GM04503 (cell line): ENCODE data around the gene NDUFAF5.
A peak's percentile ranks its signal among the peaks of the same experiment; 100 is the strongest.

Experiments
- DNase-seq: peaks from one replicate; pipeline ENCODE4 v3.0.0-alpha.2; 2012; ENCODE audit warnings: low read depth

The NDUFAF5 gene

GRCh38 chr20:13778827-13779226 is 6.0 kb upstream of the NDUFAF5 start:
- DNase-seq: no peak

DNA sequence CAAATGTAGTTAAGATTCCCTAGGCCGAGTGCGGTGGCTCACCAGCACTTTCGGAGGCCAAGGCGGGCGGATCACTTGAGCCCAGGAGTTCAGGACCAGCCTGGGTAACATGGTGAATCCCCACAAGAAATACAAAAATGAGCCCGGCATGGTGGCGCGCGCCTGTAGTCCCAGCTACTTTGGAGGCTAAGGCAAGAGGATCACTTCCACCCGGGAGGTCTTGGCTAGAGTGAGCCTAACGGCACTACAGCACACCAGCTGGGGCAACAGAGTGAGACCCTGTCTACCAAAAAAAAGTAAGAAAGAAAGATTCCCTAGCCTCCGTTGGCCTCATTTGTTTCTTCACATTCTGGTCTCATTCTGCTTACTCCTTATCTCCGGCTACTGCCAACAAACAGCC is 1.3 kb upstream of the NDUFAF5 start:
- no peak for DNase-seq

DNA sequence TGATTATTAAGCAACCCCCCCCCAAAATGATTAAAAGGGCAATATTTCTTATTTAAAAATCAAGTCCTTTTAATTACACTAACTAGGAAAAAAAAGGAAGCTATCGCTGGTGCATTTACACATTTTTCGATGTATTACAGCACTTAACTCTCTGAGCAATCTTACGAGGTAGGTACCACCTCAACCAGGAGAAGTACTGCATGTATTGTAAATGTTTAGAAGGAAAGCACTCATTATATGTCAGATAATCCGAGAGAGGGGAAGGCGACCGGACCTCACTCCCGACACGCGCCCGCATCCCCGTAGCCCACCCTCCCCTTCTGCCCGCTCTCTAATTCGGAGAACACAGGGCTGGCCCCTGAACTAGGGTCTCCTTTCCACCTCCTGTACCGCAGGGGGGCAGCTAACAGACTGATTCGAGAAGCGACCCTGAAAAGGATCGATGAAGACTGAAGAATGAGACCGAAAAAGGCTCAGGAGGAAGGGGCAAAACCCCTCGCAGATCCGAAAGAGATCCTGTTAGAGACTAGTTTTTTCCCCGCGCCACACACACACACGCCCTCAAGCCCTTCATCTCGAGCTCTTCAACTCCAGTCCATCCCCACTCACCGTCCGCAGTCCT is 446 bp upstream of the NDUFAF5 start:
- DNase-seq: no peak

DNA sequence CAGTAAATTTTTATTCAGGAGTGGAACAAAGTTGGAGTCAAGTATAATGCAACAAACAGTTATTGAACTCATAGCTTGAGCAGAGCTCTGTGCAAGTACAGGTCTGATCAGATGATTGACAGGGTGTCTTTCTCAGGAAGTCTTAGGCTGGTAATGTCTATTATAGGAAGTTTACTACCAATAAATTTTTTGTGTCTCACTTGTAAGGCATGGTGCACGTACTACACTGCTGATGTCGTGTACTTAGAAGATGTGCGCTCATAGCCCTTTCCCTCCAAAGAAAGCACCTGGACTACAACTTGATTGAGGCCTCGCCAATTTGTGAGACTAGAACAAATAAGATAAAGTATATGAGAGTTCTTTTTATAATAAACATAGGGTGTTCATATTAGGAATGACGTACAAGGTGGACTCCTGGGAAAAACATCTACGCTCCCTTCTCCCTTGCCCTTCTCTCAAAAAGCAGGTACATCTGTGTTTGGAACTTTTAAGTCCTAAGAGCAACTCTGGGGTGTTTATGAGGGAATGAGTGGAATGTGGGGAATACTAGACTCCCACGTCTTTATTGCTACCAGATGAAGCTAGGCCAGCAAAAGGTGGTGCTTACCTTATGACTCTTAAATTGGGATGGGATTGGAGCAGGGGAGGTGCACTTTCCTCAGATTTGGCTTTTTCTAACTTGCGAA is 1.5 kb downstream of the NDUFAF5 start:
- DNase-seq: no peak

GRCh38 chr20:13788167-13788834 is 3.5 kb downstream of the NDUFAF5 start:
- DNase-seq: no peak

- DNase-seq: no peak
Measured at GRCh38 chr20:13790708-13791107, 5.9 kb downstream of the NDUFAF5 start.

- DNase-seq: no peak
Measured at GRCh38 chr20:13791540-13792459, 7.0 kb downstream of the NDUFAF5 start.

GRCh38 chr20:13793001-13793400 is 8.2 kb downstream of the NDUFAF5 start:
- DNase-seq: no peak

- DNase-seq: no peak
Measured at GRCh38 chr20:13794667-13795066, 9.8 kb downstream of the NDUFAF5 start.

DNA sequence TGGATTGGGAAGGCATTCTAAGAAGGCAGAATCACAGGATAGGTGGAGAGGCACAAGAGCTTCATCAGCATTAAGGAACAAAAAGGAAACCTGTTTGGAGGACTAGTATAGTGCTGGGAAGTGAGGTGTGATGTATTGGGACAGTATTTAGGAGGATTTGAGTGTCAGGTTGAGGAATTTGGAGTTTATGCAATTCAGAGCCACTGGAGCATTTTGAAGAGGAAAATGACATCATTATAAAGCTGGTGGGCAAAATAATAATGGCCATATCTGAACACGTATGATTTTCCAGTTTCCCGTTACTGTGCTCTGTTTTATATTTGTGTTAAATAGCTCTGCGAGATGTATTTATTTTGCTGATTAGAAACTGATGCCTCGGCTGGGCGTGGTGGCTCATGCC is 14.2 kb downstream of the NDUFAF5 start:
- DNase-seq: no peak

DNA sequence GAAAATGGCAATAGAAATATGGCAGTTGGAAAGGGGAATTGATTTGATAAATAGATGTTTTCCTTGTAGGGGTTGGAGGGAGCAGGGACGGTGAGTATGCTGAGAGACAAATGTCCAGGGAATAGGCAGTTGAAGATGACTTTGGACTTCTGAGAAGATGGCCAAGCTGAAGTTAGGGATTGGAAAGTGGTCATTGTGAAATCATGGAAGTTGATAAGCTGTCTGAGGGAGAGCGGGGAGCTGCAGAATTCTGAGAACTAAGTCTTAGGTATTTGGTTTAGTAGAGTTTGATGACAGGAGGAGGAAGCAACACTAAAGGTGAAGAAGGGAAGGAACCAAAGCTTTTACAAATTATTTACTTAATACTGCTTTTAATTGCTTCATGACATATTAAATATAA is 15.1 kb downstream of the NDUFAF5 start:
- no peak for DNase-seq

GRCh38 chr20:13800728-13801134 is 15.9 kb downstream of the NDUFAF5 start:
- peak; percentile 65 for DNase-seq

- DNase-seq: no peak
Measured at GRCh38 chr20:13809373-13809772, 24.5 kb downstream of the NDUFAF5 start.

DNA sequence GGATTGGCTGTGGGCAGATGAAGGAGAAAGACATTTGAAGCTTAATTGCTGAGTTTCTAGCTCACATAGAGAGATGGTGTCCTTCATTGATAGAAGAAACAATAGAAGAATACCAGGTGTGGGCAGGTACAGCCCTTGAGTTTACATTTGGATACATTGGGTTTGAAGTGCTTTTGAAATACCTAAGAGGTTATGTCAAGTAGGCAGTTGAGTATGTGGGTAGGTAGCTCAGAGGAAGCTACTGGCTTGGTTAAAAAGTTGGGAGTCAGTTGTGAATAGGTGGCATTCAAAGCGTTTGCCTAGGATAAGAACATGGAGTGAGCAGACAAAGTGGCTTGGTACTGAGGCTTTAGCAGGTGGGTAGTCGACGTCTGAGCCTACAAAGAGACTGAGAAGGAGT is 25.0 kb downstream of the NDUFAF5 start:
- DNase-seq: no peak

DNA sequence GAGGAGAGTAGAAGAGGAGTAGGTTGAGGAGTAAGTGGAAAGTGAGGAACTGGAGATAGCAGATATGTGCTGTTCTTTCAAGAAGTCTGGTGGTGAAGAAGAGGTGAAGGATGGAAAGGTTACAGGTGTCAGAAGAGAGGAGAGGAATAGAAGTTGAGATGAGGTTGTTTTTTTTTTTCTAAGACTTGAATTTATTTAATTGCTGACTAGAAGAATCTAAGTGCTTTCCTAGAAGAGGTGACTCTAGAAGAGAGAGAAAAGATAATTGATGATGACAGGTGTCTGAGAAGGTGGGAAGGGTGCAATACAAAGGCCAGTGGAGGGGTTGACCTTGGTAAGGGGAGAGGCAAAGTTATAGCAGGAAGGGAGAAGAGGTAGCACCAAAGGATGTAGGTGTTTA is 25.6 kb downstream of the NDUFAF5 start:
- DNase-seq: no peak

- no peak for DNase-seq
Measured at GRCh38 chr20:13813910-13814309, 29.1 kb downstream of the NDUFAF5 start.

DNA sequence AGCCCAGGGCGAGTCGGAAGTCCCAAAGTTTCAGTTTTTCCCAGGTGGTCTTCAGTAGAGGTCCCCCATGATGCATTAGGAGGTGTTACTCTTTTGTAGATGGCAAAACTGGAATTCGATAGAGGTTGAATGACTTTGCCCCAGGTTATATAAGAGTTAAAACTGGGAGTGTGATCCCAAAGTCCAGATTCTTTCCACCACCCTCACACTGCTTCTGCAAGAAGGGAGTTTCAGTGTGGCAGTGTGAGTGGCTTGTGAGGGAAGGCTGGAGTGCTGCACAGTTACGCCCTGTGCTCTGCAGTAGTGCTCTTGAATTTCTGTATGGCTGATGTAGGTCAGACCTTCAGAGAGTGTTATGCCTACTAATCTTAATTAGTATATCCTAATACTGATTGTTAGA is 29.8 kb downstream of the NDUFAF5 start:
- DNase-seq: no peak

GRCh38 chr20:13816757-13817156 is 31.9 kb downstream of the NDUFAF5 start:
- no peak for DNase-seq

DNA sequence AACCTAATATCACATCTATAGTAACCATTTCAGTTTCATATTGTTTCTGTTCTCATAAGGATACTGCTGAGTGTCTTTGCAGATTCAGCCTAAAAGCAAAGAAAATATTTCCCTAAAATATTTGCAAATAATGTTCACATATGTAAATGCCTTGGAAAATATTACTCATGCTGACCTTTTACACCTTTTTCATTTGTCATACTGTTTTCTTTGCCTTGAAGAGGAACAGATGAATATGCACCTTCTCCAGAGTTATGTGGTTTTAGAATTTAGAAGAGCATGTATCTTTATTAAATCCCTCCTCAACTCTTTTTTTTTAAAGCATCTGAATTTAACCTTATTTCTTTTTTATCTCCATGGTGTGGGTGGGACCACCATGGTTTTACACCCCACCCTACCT is 32.5 kb downstream of the NDUFAF5 start:
- DNase-seq: no peak

DNA sequence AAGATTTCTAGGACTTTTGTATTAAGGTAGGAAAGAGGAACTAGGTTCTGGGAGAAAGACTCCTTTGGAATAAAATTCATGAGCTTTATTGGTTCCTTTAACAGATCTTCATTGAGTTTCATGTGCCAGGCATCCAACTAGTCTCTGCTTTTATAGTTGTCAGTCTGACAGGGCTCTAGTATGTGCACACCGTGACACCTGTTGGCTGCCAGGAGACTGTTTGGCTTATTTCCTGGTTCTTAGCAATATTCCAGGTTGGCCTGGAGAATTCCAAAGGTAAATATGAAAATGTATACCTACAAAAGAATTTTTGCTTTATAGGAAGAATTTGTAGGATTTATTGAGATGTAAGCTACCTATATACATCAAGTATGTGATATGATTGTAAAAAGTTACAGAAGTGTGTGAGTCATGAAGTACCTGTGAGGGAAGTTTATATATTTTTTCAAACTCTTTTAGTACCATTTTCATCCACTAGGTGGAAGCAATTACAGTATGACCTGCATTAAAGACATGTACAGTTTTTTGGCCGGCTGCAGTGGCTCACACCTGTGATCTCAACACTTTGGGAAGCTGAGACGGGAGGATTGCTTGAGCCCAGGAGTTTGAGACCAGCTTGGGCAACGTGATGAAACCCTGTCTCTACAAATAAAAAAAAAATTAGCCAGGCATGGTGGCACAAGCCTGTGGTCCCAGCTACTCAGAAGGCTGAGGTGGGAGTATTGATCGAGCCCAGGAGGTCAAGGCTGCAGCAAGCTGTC is 35.2 kb downstream of the NDUFAF5 start:
- DNase-seq: peak; percentile 12

DNA sequence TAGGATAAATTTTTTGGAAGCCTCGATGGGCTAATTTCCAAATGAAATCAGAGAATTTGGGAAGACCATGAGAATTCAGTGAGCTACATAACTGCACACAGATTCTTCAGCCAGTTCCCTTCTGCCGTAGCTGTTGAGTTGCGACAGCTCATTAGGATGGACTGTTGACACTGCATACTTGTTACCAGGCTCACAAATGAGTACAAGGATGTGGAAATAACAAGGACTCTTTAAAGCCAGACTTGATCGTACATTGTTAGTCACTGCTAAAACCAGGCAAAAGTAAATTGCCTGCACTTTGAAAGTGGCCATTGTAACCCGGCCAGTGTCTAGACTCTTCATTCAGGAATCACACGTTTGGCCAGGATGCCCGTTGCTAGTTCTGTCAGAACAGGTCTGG is 37.0 kb downstream of the NDUFAF5 start:
- peak; percentile 64 for DNase-seq

DNA sequence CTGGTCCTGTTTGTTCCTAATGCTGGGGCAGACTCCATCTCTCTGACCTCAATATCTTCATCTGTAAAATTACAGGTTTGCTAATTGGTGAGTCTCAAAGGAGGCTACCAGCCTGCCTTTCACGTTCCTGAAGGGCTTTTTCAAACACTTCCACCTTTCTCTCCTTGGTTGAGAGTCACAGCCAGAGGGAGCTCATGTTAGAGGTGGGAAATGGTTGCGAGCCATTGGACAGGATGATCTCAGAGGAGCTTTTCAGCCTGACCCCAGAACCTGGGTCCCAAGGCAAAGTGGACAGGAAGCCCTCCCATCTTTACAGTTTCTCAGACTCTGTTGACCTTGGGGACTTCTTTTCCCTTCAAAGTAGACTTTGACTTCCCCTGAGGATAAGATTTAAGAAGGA is 37.6 kb downstream of the NDUFAF5 start:
- DNase-seq: no peak
